Measurements from ENCODE around the gene SHMT1. TPM values are rescaled to one million over a fixed set of nuclear protein-coding genes. Genes with fewer than 3 reads are reported as not detected.

The SHMT1 gene
- total RNA-seq, 2 experiments from 2014 or later = 58.7 to 61.0 TPM

Small RNAs within 50 kb of the gene (microRNA-seq; reads per million reads assigned to microRNA genes)
- not detected for gene MIR6778 (ENCODE audit: borderline replicate concordance)

Other genes with a start within 250 kb of the SHMT1 start
- gene ALKBH5, start 179.7 kb downstream of the SHMT1 start, total RNA-seq = 100 to 1,000 TPM; 163 to 168 TPM
- gene LLGL1, start 137.9 kb downstream of the SHMT1 start, total RNA-seq = 10 to 100 TPM; 17.5 to 18.4 TPM
- gene FLII, start 104.8 kb downstream of the SHMT1 start, total RNA-seq = 100 to 1,000 TPM; 282 to 364 TPM
- gene MIEF2, start 102.9 kb downstream of the SHMT1 start, total RNA-seq = 1 to 10 TPM; 3.3 to 5.2 TPM
- gene TOP3A, start 48.6 kb downstream of the SHMT1 start, total RNA-seq = 10 to 100 TPM; 44.1 to 57.9 TPM
- 10 to 100 TPM; 13.2 to 14.5 TPM for gene SMCR8, start 48.3 kb downstream of the SHMT1 start, total RNA-seq
- under 1 TPM in 1 of 2 experiments, not detected in 1; 0.37 TPM for gene EVPLL, start 14.2 kb upstream of the SHMT1 start, total RNA-seq
- gene LGALS9C, start 113.2 kb upstream of the SHMT1 start, total RNA-seq = not detected